GM21723 (cell line): ENCODE results near the gene CBLL1.

Experiments
- ATAC-seq: cut with Tn5 transposase; IDR thresholded peaks from one replicate; pipeline ENCODE4 v1.9.1; 2021; ENCODE audit warnings: mild to moderate bottlenecking, moderate library complexity; ENCODE audit not compliant: unreplicated experiment

CBLL1 gene

GRCh38 chr7:107743567-107744344 is at the start of gene CBLL1:
CBLL1 (plus strand) TSS chr7:107744142; CDS start chr7:107744164, 22 bp downstream.
- ATAC-seq = peak; percentile 93

GRCh38 chr7:107694386-107694785 is 49.6 kb upstream of the CBLL1 start:
- no peak for ATAC-seq

- ATAC-seq = no peak
Observed at GRCh38 chr7:107696330-107696946, 47.5 kb upstream of the CBLL1 start.

GRCh38 chr7:107697321-107698049 is 46.5 kb upstream of the CBLL1 start:
- no peak for ATAC-seq

GRCh38 chr7:107700570-107700969 is 43.4 kb upstream of the CBLL1 start:
- no peak for ATAC-seq

GRCh38 chr7:107701191-107701590 is 42.8 kb upstream of the CBLL1 start:
- ATAC-seq = no peak

- ATAC-seq = no peak
Observed at GRCh38 chr7:107703219-107703618, 40.7 kb upstream of the CBLL1 start.

GRCh38 chr7:107703872-107704271 is 40.1 kb upstream of the CBLL1 start:
- ATAC-seq = no peak

- no peak for ATAC-seq
Observed at GRCh38 chr7:107708956-107709355, 35.0 kb upstream of the CBLL1 start.

GRCh38 chr7:107711301-107711700 is 32.6 kb upstream of the CBLL1 start:
- ATAC-seq = no peak

GRCh38 chr7:107712025-107712424 is 31.9 kb upstream of the CBLL1 start:
- no peak for ATAC-seq

GRCh38 chr7:107712896-107713295 is 31.0 kb upstream of the CBLL1 start:
- no peak for ATAC-seq

- no peak for ATAC-seq
Observed at GRCh38 chr7:107715531-107715930, 28.4 kb upstream of the CBLL1 start.

GRCh38 chr7:107718456-107719193 is 25.3 kb upstream of the CBLL1 start:
- ATAC-seq = no peak

GRCh38 chr7:107721286-107721685 is 22.7 kb upstream of the CBLL1 start:
- no peak for ATAC-seq

GRCh38 chr7:107723255-107723654 is 20.7 kb upstream of the CBLL1 start:
- ATAC-seq = no peak

GRCh38 chr7:107725138-107725740 is 18.7 kb upstream of the CBLL1 start:
- no peak for ATAC-seq

GRCh38 chr7:107726356-107727130 is 17.4 kb upstream of the CBLL1 start:
- no peak for ATAC-seq

- no peak for ATAC-seq
Observed at GRCh38 chr7:107728276-107728675, 15.7 kb upstream of the CBLL1 start.
